Measurements from ENCODE around the gene GARIN5B. TPM values are rescaled to one million over a fixed set of nuclear protein-coding genes. Genes with fewer than 3 reads are reported as not detected.

GARIN5B gene
- polyA plus RNA-seq, 1 of the 3 experiments (the other 2 are of a cell fraction) = not detected

- Histone ChIP-seq H3K4me3 (ENCODE audit: low read depth in 2 of 2, low read length in 1 of 2) (no peak overlapping the region), H3K27ac (ENCODE audit: low read depth in 2 of 2, low read length in 1 of 2) (no peak overlapping the region), H2AFZ (ENCODE audit: low read depth) (no peak overlapping the region), H3K36me3 (replicated peaks in 1 of 2; ENCODE audit: control insufficient read depth in 1 of 2, insufficient read depth in 2 of 2, low read length in 1 of 2) (peaks cover 0 to 4% of the 10 kb centered on the region in 2 experiments), H3K4me2 (no peak overlapping the region), H3K9me3 (no peaks in the 10 kb centered on the region), H3K4me1 (ENCODE audit: control insufficient read depth in 1 of 2, insufficient read depth in 2 of 2, low read depth in 1 of 2, low read length in 1 of 2) (peaks cover 0 to 31% of the 10 kb centered on the region in 2 experiments; a peak in 1 of 4 replicates), H3K79me2 (ENCODE audit: insufficient read depth) (no peaks in the 10 kb centered on the region), H3K9me2 (no peaks in the 10 kb centered on the region), H3F3A (replicated peaks; ENCODE audit: insufficient read depth) (peaks cover 6% of the 10 kb centered on the region), H3K27me3 (ENCODE audit: insufficient read depth) (no peaks in the 10 kb centered on the region), H3K9ac (no peak overlapping the region), H4K20me1 (ENCODE audit: insufficient read depth) (no peaks in the 10 kb centered on the region)
- POLR2A ChIA-PET = no interaction called here
- CTCF ChIA-PET = interaction anchor here (0.8 to 1.3 kb wide), 3 partner anchors 37 to 157 kb away, joined by 4 read pairs; partner anchors contain the start of gene TMEM238
- TF ChIP-seq RXRA (IDR thresholded peaks at IDR 0.05; ENCODE audit: borderline replicate concordance, low read depth) = no peak
- TF ChIP-seq USF1 (IDR thresholded peaks at IDR 0.05; ENCODE audit: borderline replicate concordance, low read depth) = no peak
- TF ChIP-seq YY1 (IDR thresholded peaks at IDR 0.05; ENCODE audit: low read depth) = no peak
- TF ChIP-seq POLR2AphosphoS5 (IDR thresholded peaks at IDR 0.05; ENCODE audit: low read depth, low read length) = no peak
- TF ChIP-seq ZBTB33 (IDR thresholded peaks at IDR 0.05; ENCODE audit: borderline replicate concordance, low read depth) = no peak
- TF ChIP-seq CHD2 (IDR thresholded peaks at IDR 0.05; ENCODE audit: low read length, partially characterized antibody) = no peak
- TF ChIP-seq MXI1 (IDR thresholded peaks at IDR 0.05; ENCODE audit: low read depth, low read length) = no peak
- TF ChIP-seq RFX5 (IDR thresholded peaks at IDR 0.05; ENCODE audit: low read length) = no peak
- no peak for TF ChIP-seq GATA2 (CRISPR knock-in tag; IDR thresholded peaks at IDR 0.05)
- TF ChIP-seq RAD21 (IDR thresholded peaks at IDR 0.05; ENCODE audit: low read length) = no peak
- no peak for TF ChIP-seq FOXJ3 (CRISPR knock-in tag; IDR thresholded peaks at IDR 0.05)
- TF ChIP-seq FOSL2 (IDR thresholded peaks at IDR 0.05; ENCODE audit: borderline replicate concordance, low read depth) = no peak
- no peak for TF ChIP-seq GABPA (IDR thresholded peaks at IDR 0.05; ENCODE audit: low read depth)
- no peak for TF ChIP-seq NRF1 (IDR thresholded peaks at IDR 0.05; ENCODE audit: low read depth, low read length)
- TF ChIP-seq EZH2phosphoT487 (IDR thresholded peaks at IDR 0.05; ENCODE audit: borderline replicate concordance, low read depth) = no peak
- DNase-seq = no peak
- 98% methylated on average over 41 of the region's 41 CpGs for WGBS (ENCODE audit: low lambda C conversion rate)
Measured at GRCh38 chr19:55346725-55347441, 16.2 kb downstream of the GARIN5B start.
